DLD1 (cell line): ENCODE results near the gene CCDC54.

Experiments used
- in situ Hi-C: cut with HindIII; loops from 2 replicates; pipeline ENCODE4 v1.10.0; 2017; ENCODE audit warnings: low sequenced_read_pairs

The CCDC54 gene

DNA sequence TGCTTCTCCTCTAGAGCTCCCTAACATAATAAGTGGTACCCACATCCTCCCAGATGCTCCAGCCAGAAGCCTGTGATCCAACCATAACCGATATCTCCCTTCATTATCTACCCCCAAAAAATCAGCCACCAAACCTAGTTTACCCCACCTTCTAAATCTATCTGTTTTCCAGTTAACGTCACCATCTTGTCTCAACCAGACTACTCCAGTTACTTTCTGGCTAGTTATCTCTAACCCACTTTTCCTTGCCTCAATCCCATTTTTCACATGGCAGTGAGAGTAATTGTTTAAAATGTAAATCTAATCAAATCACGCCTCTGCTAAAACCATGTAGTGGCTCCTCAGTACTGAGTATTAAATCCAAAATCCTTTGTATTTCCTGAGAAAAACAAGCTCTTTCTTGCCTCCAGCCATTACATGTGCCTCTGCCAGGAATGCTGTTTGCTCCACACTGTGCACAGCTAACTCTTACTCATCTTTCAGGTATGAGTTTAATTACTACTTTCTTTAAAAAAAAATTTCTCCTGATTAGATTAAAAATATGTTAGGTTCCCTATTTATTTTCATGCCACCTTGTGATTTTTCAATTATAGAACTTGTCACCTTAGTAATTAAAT, 15.4 kb downstream of the CCDC54 start:
- in situ Hi-C loops, result no loop called here

DNA sequence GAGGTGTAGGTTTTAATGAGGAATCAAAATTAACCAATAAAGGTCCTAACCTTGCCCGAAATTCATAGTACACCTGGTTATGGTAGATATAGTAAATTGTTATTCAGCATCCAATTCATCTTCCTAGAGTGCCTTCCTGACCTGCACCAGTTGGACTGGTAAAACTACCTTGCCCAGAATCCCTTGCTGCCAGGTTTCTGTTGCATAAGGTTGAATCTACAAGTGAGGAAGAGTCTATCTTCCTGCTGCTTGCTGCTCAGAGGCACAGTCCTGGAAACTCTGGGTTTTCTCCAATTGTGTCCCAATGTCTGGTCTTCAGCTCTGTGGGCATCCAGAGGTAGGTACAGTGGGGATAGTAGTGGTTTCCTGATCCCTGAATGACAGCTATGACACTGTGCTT, 17.3 kb downstream of the CCDC54 start:
- in situ Hi-C loops, result no loop called here

DNA sequence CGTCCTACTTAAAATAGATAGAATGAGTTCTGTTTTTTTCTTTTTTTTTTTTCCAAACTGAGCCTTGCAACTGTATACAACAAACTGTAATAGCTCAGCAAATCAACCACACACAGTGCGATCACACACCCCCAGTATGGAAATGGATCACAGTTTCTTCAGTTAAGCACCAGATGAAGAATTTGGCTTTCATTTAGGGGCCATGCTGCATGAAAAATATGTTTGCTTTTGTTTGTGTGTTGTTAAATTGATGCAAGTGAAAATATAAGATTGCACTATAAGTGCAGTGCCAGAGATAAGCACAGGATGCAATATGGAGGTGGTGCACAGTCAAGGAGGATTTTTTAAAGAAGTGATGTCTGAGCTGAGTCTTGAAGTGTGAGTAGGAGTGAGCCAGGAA, 17.8 kb downstream of the CCDC54 start:
- in situ Hi-C loops, result no loop called here

DNA sequence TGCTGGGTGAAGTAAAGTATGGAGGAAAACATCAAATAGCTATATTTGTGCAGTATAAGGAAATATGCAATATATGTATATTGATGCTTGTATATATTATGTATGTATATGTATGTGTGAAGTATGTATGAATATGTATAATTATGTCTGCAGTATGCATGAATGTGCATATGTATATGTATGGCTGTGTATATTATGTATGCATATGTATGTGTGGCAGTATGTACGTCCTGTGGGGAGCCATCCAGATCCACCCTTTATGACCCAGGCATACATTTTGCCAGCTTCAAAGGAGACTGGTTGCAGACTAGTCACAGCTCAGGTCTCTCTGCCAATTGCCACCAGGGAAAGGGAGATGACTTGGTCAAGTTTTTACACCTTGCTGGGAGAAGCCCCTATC, 24.1 kb downstream of the CCDC54 start:
- in situ Hi-C loops, result no loop called here

DNA sequence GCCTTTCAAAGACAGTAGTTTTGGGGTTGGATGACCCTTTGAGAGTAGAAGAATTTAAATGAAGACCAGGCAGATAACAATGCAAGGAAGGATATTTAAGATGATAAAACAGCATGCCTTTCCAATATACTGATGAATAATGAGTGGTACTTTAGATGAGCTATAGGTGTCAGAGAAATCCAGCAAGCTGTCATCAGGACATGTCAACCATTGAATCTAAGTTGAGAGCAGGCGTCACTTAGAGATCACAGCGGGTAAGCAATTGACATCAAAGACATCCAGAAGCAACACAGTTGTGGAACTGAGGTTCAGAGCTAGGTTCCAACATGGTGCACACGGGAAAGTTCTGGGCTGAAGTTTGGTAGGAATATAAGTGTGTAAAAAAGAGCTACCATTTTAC, 25.0 kb downstream of the CCDC54 start:
- in situ Hi-C loops, result no loop called here

DNA sequence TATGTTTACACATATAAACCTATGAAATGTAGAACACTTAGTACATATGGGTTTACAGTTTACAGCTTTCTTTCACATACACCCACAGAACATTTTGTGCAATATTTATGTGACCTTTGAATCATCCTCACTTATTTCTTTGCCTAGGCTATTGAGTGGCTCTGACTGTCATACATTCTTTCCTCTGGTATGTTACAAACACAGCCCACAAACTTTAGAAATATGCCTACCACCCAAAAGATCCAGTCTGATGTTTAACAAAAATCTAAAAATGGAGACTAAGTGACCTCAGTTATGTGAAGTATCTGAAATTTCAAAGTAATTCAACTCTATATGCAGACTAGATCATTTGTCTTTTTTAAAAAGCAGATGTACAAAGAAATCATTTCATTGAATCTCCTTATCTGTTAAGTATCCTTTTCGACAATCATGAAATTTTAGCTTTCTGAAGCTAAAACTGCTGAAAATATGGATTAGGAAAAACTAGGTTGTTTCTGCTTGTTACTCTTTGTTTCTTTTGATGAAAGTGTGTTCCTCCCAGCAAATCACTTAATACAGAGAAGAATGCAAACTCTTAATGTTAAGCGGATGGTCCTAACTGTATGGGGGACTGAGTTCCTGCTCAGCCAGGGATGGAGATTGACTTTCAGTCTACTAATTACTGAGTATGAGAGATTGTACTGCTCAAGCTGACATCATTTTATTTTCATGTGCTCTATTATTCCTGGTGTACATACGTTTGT, 27.7 kb downstream of the CCDC54 start:
- in situ Hi-C loops, result no loop called here

DNA sequence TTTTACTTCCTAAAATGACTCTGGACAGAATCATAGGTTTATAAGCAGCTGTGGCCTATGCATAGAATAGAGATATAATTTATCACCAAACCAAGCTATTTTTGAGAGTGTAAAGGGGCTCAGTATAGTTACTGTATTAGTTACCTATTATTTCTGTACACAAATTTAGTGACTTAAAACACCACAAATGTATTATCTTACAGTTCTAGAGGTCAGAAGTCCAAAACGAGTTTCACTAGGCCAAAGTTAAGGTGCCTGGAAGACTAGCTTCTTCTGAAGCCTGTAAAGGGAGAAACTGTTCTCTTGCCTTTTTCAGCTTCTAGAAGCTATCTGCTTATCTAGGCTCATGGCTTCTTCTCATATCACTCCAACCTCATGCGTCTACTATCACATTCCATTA, 30.1 kb downstream of the CCDC54 start:
- in situ Hi-C loops, result no loop called here

DNA sequence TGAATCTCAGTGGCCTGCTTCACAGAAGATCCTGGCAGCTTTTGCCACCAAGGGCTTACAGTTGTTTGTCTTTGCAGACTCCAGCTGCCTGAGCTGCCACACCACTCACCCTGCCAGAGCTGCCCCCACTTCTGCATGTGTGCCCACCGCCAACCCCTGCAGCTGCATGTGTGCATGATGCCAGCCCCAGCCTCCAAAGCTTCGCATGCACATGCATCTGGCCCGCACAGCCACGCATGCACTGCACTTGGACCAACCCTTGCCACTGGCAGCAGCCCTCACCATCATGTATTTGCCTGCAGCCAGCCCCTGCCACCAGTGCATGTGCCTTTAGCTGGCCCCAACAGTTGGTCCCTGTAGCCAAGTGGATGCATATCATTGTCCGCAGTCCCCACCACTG, 31.3 kb downstream of the CCDC54 start:
- in situ Hi-C loops, result no loop called here

DNA sequence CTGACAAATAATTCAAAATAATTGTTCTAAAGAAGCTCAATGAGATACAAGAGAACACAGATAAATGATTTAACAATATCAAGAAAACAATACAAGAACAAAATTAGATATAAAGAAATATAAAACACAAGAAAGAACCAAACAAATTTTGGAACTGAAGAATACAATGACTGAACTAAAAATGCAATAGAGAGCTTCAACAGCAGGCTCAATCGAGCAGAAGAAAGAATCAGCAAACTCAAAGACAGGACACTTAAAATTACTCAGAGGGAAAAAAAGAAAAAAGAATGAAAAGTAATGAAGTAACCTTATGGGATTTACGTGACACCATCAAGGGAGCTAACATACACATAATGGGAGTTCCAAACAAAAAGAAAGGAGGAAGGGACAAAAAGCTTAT, 32.1 kb downstream of the CCDC54 start:
- in situ Hi-C loops, result no loop called here

DNA sequence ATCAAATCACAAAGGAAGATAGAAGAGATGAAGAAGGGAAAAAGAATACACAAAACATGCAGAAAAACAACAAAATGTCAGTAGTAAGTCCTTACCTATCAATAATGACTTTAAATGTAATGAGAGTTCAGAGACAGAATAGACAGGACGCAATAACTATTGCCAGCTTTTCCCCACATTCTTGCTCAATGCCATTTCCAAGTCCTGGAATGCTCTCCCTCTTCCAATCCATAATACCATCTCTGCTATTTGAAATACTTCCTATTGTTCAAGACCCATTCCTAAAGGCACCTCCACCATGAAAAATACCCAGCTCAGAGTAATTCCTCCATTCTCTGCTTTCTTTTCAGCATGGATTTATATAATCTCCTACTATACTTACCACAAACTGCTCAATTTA, 33.4 kb downstream of the CCDC54 start:
- in situ Hi-C loops, result no loop called here

DNA sequence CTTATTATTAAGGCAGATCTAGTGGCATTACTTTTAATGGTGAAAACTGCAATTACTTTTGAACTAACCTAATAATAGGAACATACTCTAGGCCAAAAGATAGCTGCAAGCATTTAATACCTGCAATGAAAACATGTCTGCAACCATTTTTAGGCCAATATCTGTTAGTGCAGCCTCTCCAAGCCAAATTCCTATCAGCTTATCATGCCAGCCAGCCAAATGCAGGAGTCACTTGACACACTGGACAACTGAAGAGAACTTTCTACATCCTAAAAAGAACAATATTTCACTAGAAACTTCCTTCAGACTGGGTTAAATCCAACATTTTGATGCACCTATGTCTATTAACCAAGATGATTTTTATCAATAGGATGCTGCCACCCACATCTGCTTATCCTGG, 33.8 kb downstream of the CCDC54 start:
- in situ Hi-C loops, result no loop called here

DNA sequence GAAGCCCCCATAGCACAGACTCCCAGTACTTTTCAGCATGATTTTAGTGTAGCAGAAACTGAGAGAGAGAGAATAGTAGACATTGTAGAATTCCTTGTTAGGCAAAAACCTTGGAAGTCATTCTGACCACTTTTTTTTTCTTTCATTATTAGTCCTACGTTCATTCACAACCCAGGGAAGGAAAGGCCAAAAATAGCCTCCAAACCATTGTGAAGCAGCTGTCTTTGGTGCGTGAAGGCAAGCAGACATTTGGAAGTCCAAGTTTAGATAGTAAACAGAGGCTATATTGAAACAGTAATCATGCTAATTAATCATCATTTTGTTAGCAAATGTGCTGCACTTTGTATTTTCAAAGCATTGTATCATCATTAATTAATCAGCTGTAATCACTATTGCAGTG, 34.5 kb downstream of the CCDC54 start:
- in situ Hi-C loops, result no loop called here

DNA sequence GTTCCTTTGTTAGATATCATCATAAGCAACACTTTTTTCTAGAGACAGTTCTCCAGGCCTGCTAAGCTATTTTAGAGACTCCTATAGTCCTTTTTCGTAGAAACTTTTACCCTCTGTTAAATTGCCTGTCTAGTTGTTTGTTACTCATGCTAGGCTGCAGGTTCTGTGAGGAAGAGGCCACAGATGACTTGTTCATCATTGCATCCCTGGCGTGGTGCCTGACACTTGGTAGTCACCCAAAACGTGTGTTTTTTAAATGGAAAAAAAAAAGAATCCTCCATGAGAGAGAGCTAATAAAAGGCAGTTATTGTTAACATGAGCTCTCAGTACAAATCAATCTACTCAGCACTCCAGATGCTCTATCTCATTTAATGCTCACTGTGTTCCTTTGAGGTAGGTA, 35.1 kb downstream of the CCDC54 start:
- in situ Hi-C loops, result no loop called here

DNA sequence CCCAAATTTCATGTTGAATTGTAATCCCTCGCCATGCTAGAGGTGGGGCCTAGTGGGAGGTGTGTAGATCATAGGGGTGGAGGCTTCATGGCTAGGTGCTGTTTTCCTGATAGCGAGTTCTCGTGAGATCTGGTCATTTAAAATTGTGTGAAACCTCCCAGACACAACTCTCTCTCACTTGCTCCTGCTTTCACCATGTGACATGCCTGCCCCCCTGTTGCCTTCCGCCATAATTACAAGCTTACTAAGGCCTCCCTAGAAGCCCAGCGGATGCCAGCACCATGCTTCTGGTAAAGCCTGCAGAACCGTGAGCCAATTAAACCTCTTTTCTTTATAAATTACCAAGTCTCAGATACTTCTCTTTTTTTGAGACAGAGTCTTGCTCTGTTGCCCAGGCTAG, 36.0 kb downstream of the CCDC54 start:
- in situ Hi-C loops, result no loop called here

DNA sequence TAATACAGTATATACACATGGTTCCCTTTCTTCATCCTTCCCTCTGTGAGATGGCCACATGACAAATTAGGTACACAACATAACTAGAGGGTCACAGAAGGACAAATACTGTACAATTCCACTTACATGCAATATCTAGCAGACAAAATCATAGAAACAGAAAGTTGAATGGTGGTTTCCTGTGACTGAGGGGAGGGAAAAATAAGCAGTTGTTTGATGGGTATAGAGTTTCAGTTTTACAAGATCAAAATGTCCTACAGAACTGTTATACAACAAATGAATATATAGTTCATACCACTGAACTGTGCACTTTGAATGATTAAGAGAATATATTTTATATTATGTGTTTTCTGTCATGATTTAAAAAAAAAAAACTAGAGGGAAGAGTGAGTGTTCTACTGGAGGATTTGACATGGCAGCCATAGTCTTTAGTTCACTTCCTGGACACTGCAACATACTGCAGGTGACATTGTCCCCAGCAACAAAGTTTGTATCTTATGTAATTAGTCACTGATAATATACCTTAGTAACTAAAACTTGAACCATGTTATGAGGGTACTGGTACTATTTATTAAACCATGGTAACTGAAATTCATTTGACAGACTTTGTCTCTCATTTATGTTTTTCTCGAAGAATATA, 37.2 kb downstream of the CCDC54 start:
- in situ Hi-C loops, result no loop called here

DNA sequence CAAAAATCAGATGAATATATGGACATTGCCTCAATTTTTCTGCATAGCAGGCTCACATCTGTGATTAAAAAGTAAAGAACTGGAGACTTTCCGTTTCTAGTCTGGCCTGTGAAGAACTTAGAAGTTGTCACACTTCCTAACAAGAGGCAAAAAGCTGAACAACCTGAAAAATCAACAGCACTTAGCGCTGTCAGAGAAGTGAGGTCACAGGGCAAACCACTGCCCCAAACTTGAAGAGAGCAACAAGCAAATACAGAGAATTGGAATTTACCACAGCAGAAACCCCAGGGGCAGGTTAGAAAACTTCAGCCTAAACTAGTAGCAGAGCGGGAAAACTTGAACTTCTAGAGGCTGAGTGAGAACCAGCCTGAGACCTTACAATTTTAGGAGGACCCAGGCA, 38.9 kb downstream of the CCDC54 start:
- in situ Hi-C loops, result no loop called here

DNA sequence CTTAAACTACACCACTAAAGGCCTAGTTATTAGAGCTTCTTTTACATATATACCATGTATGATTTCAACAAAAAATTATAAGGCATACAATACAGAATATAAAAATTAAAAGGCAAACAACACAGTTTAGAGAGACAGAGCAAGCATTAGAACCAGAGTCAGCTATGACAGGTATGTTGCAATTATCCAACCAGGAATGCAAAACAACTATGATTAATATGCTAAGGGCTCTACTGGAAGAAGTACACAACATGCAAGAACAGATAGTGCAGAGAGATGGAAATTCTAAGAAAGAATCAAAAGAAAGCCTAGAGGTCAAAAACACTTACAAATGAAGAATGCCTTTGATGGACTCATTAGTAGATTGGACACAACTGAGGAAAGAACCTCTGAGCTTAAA, 39.6 kb downstream of the CCDC54 start:
- in situ Hi-C loops, result no loop called here

DNA sequence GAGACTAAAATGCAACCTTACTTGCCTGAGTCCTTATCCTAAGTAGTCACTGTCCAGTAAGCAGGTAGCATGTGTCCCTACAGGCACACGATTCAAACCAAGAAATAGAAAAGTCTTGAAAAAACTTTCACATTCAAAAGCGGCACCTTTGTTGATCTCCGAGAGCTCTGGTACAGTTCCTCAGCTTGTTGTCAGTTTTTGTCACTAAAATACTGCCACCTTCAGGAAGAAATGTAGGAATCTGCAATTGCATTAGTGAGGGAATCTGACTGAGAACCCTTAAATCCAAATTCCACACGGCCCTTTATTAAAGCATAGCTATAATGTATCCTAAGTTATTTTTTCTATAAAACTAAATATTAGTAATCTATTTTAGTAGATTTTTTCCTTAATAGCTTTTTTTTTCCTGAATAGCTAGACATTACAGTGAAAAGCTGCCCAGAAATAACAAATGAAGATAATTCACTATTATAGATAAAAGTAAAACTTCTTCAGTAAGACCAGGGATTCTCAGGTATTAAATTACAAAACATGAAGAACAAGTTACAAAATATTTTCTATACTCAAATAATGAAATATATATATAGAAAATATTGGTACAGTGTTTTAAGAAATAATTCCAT, 44.0 kb downstream of the CCDC54 start:
- in situ Hi-C loops, result no loop called here

DNA sequence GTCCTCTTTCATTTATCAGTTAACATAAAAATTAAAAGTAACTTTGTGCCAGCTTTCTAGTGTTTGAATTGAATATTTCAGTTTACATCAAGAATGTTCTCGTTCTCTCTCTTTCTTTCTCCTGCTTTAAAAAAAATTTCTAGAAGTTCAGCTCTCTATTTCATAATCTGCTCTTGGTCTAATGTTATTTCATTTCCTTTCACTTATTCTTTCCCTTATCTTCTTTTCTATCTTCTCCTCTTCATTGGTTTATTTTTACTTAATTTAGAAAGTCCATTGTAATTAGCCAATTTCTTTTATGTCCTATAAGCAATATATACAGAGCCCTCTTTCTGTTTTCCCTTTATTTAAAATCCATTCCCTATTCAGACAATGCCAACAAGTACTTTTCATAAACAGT, 44.6 kb downstream of the CCDC54 start:
- in situ Hi-C loops, result no loop called here

DNA sequence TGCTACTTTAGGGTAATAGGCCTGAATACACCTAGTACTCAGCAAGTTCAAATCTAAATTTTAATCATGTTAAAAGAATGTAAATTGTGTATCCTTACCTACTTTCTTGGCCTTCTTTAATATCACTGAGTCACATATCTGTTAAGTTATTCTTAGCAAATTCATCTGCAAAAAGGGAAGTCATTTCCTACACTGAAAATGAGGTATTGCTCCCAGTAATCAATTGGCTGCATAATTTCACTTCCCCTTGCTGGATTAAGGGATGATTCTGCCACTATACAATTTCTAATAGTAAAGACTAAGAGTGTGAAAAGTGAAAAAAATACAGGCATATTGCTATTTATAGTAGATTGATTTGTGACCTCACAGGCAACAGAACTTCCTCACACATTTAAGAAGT, 47.8 kb downstream of the CCDC54 start:
- in situ Hi-C loops, result no loop called here

DNA sequence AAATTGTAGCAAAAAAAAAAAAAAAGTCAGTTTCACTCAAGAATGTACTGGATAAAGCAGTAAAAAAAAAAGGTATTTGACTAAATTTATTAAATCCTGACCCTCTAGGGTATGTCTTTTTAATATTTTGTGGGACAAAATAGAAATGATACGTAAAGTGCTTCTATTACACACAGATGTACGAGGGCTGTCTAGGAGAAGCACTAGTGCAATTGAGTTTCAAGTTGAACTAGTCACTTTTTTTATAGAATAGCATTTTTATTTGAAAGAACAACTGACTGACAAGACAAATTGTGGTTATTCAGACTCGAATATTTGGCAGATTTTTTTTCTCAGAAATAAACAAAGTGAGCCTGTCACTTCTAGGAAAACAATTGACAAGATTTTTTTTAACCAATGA, 49.0 kb downstream of the CCDC54 start:
- in situ Hi-C loops, result no loop called here
